ENCODE data around the gene C17orf107.

- TF ChIP-seq, protein P1, sequence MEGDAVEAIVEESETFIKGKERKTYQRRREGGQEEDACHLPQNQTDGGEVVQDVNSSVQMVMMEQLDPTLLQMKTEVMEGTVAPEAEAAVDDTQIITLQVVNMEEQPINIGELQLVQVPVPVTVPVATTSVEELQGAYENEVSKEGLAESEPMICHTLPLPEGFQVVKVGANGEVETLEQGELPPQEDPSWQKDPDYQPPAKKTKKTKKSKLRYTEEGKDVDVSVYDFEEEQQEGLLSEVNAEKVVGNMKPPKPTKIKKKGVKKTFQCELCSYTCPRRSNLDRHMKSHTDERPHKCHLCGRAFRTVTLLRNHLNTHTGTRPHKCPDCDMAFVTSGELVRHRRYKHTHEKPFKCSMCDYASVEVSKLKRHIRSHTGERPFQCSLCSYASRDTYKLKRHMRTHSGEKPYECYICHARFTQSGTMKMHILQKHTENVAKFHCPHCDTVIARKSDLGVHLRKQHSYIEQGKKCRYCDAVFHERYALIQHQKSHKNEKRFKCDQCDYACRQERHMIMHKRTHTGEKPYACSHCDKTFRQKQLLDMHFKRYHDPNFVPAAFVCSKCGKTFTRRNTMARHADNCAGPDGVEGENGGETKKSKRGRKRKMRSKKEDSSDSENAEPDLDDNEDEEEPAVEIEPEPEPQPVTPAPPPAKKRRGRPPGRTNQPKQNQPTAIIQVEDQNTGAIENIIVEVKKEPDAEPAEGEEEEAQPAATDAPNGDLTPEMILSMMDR (conservative IDR thresholded peaks at IDR 0.05; ENCODE audit: low read length), result no peak
- TF ChIP-seq EZH2phosphoT487 (IDR thresholded peaks at IDR 0.05; ENCODE audit: borderline replicate concordance, low read depth, low read length), result no peak
These were observed 52.1 kb downstream of the C17orf107 start for GRCh38 chr17:4951486-4951885.

Measured in OCI-LY7 (cell line).